Naive thymus-derived CD4-positive, alpha-beta T cell (primary cell): ENCODE measurements around the gene GCDH. TPM values are rescaled to one million over a fixed set of nuclear protein-coding genes. Genes with fewer than 3 reads are reported as not detected.

Experiments
- ATAC-seq: fragments of 150-1000 bp; cut with Tn5 transposase; 2 replicates; pipeline ENCODE4 v1.10.0; 2021; ENCODE audit warnings: mild to moderate bottlenecking, moderate library complexity
- CTCF ChIA-PET: fragments of 350-600 bp; sonication (Branson Sonifier 250); formaldehyde crosslinking; loops from one replicate; lab custom pipeline; 2021; ENCODE audit warnings: antibody characterized with exemption; lab: Charles Lee
- POLR2A ChIA-PET: fragments of 350-600 bp; sonication (Branson Sonifier 250); formaldehyde crosslinking; loops from one replicate; lab custom pipeline; 2021; ENCODE audit warnings: antibody characterized with exemption, inconsistent platforms; lab: Charles Lee
- DNase-seq, 9 donors: peaks; one replicate each; pipeline versions ENCODE4 v3.0.0 to v3.0.0-alpha.2; 2020 to 2022; ENCODE audit warnings: mixed read lengths in 1 of 9
- H3K27ac ChIP-seq: one replicate; pipeline ENCODE4 v1.7.0; 2013; ENCODE audit warnings: mild to moderate bottlenecking, low read depth, low read length, moderate library complexity
- H3K27me3 ChIP-seq, 2 donors: one replicate each; pipeline ENCODE4 v1.7.0; 2013; ENCODE audit warnings: low read length in 2 of 2, mild to moderate bottlenecking in 2 of 2, moderate library complexity in 2 of 2; ENCODE audit not compliant: control insufficient read depth in 2 of 2, insufficient read depth in 2 of 2
- H3K36me3 ChIP-seq, 3 experiments: 1 replicate in 2 of 3; 2 replicates in 1 of 3; pipeline ENCODE4 v1.7.0; 2013; ENCODE audit warnings: low read length in 3 of 3, mild to moderate bottlenecking in 3 of 3, moderate library complexity in 1 of 3; ENCODE audit not compliant: insufficient read depth in 3 of 3, control insufficient read depth in 2 of 3
- H3K4me1 ChIP-seq, 2 donors: one replicate each; pipeline ENCODE4 v1.7.0; 2013; ENCODE audit warnings: low read length in 2 of 2, mild to moderate bottlenecking in 2 of 2, moderate library complexity in 1 of 2; ENCODE audit not compliant: control insufficient read depth in 2 of 2, insufficient read depth in 2 of 2
- H3K4me3 ChIP-seq: 2 replicates; pipeline ENCODE4 v1.7.0; 2013; ENCODE audit warnings: mild to moderate bottlenecking, low read length
- H3K9me3 ChIP-seq, 3 experiments: 1 replicate in 2 of 3; 2 replicates in 1 of 3; pipeline ENCODE4 v1.7.0; 2013; ENCODE audit warnings: low read length in 3 of 3; ENCODE audit not compliant: control insufficient read depth in 2 of 3
- H3K27ac Mint-ChIP-seq, 9 donors: one replicate each; pipeline ENCODE4 v1.8.0; 2020 to 2022; ENCODE audit warnings: mixed read lengths in 9 of 9, mild to moderate bottlenecking in 8 of 9, moderate library complexity in 5 of 9, inconsistent platforms in 2 of 9
- H3K27me3 Mint-ChIP-seq, 5 donors: one replicate each; pipeline ENCODE4 v1.8.0; 2021 to 2022; ENCODE audit warnings: mixed read lengths in 5 of 5, mild to moderate bottlenecking in 1 of 5
- H3K36me3 Mint-ChIP-seq, 5 donors: one replicate each; pipeline ENCODE4 v1.8.0; 2020 to 2022; ENCODE audit warnings: mixed read lengths in 5 of 5, mild to moderate bottlenecking in 3 of 5, inconsistent platforms in 1 of 5
- H3K4me1 Mint-ChIP-seq, 7 donors: one replicate each; pipeline ENCODE4 v1.8.0; 2020 to 2022; ENCODE audit warnings: mixed read lengths in 7 of 7, mild to moderate bottlenecking in 3 of 7, inconsistent platforms in 1 of 7
- H3K4me3 Mint-ChIP-seq, 10 donors: one replicate each; pipeline ENCODE4 v1.8.0; 2020 to 2022; ENCODE audit warnings: mild to moderate bottlenecking in 10 of 10, mixed read lengths in 10 of 10, moderate library complexity in 6 of 10, inconsistent platforms in 2 of 10
- H3K9me3 Mint-ChIP-seq, 11 donors: one replicate each; pipeline ENCODE4 v1.8.0; 2020 to 2022; ENCODE audit warnings: mixed read lengths in 11 of 11, mild to moderate bottlenecking in 4 of 11, inconsistent platforms in 1 of 11, moderate library complexity in 1 of 11
- intact Hi-C, 2 donors: fragments of 100-400 bp; cut with micrococcal nuclease; formaldehyde crosslinking; loops; one replicate each; pipeline ENCODE4 v1.15.1; 2023
- polyA plus RNA-seq, 2 donors: library from polyadenylated mRNA; unstranded; fragments of 300-500 nt; fragmentation: Illumina TruSeq; gene quantifications; one replicate each; pipeline ENCODE4 v1.2.3, GENCODE V29; 2021
- total RNA-seq, 6 experiments: library from RNA in 5 of 6; stranded (reverse) in 5 of 6; gene quantifications; 1 replicate in 5 of 6; 2 replicates in 1 of 6; pipeline ENCODE4 v1.2.3 and lab custom pipeline; 2021 to 2026

The GCDH gene
- total and polyA plus RNA-seq, 7 experiments from 2014 or later = 22.0 to 74.2 (median 44.8) TPM

DNA sequence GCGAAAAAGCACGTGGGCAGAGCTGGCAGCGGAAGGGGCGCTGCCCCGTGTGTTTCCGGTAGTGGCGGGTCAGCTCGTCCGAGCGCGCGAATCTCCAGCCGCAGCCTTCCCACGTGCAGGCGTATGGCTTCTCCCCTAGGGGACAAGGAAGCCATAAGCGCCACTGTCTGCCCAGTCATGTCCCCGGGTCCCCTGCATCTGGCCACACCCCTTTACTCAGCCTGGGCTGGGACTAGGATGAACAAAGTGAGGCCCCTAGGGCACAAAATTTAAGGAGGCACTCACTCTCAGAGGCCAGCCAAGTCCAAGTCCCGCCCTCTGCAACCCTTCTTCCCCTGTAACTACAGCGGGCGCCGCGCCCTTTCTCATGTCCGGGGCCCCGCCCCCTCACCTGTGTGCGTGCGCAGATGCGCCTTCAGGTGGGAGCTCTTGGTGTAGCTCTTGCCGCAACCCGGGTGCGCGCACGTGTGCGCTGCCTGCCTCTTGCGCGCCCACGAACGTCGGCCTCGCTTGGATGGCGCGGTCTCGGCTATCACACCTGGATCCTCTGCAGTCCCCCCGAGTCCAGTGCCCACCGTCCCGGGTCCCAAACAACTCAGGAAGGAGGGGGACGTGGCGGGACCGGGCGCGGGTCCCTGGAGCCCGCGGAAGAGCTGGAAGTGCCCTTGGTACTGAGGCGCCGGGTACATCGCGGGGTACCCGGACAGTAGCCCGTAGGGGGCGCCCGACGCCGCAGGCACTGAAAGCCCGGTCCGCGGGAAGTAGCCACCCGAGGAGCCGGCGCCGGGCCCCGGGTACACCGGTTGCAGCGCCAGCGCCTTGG is 5.8 kb upstream of the GCDH start:
- ATAC-seq = peak; percentile 80
- Mint-ChIP-seq H3K27ac (peak overlapping the region; percentile 73 to 91 (median 81)), H3K4me3 (peak overlapping the region; percentile 76 to 94 (median 90)), H3K36me3 (peaks cover 0 to 3% (median 0%) of the 10 kb centered on the region in 5 donors), H3K27me3 (peaks cover 0 to 6% (median 0%) of the 10 kb centered on the region in 5 donors), H3K9me3 (peaks cover 0 to 9% (median 0%) of the 10 kb centered on the region in 11 donors), H3K4me1 (peaks cover 15 to 38% (median 28%) of the 10 kb centered on the region in 7 donors)
- peak; percentile 76 to 90 (median 88) for DNase-seq
- ChIA-PET CTCF (interaction anchor here (0.6 to 5.9 kb wide), 17 partner anchors 9 to 588 kb away, joined by 3 to 42 read pairs (median 3); partner anchors contain the start of genes CALR, FARSA and SYCE2), POLR2A (interaction anchor here (0.7 to 1.5 kb wide), 11 partner anchors 18 to 80 kb away, joined by 3 to 9 read pairs (median 4); partner anchors contain the start of genes FARSA and GADD45GIP1)
- Histone ChIP-seq H3K27me3 (no peaks in the 10 kb centered on the region), H3K9me3 (peaks cover 0 to 7% (median 0%) of the 10 kb centered on the region in 3 experiments), H3K36me3 (no peaks in the 10 kb centered on the region), H3K4me1 (peaks cover 6 to 11% of the 10 kb centered on the region in 2 donors), H3K4me3 (peak overlapping the region; percentile 73), H3K27ac (peak overlapping the region; percentile 57)
- intact Hi-C loops = loop anchor here (1.0 to 10.0 kb wide), 8 partner anchors 32 to 210 kb away; partner anchors contain the start of genes SYCE2 (in 2 of the 2), CALR (in 1 of the 2), FARSA (in 1 of the 2) and RAD23A (in 1 of the 2)

- Mint-ChIP-seq H3K4me1 (peaks cover 12 to 38% (median 30%) of the 10 kb centered on the region in 7 donors), H3K36me3 (peaks cover 0 to 4% (median under 1%) of the 10 kb centered on the region in 5 donors), H3K4me3 (peak overlapping the region; percentile 5 to 91 (median 58)), H3K27ac (peak overlapping the region in 4 of 9 donors; percentile 19 to 63 (median 36)), H3K9me3 (peaks cover 0 to 13% (median 2%) of the 10 kb centered on the region in 11 donors), H3K27me3 (peaks cover 0 to 6% (median 0%) of the 10 kb centered on the region in 5 donors)
- ChIA-PET CTCF (interaction anchor here (0.6 to 5.9 kb wide), 13 partner anchors 27 to 747 kb away, joined by 3 to 42 read pairs (median 3); partner anchors contain the start of genes CALR and SYCE2), POLR2A (interaction anchor here (0.6 to 1.5 kb wide), 10 partner anchors 13 to 80 kb away, joined by 3 to 9 read pairs (median 4); partner anchors contain the start of gene SYCE2)
- DNase-seq (no peak), ATAC-seq (no peak)
- no peaks in the 10 kb centered on the region for H3K36me3 ChIP-seq
- peaks cover 0 to 7% (median 0%) of the 10 kb centered on the region in 3 experiments for H3K9me3 ChIP-seq
- no peaks in the 10 kb centered on the region for H3K27me3 ChIP-seq
- H3K4me3 ChIP-seq = peak overlapping the region; percentile 73
- H3K4me1 ChIP-seq = peaks cover 0 to 12% of the 10 kb centered on the region in 2 donors
- intact Hi-C loops = loop anchor here (1.0 to 10.0 kb wide), 7 partner anchors 33 to 209 kb away; partner anchors contain the start of genes CALR (in 1 of the 2), FARSA (in 1 of the 2), RAD23A (in 1 of the 2) and SYCE2 (in 1 of the 2)
- H3K27ac ChIP-seq = peak overlapping the region; percentile 57
These were observed 5.0 kb upstream of the GCDH start for GRCh38 chr19:12885749-12886650.

- Histone ChIP-seq H3K36me3 (no peaks in the 10 kb centered on the region), H3K9me3 (peaks cover 0 to 7% (median 0%) of the 10 kb centered on the region in 3 experiments), H3K4me1 (peaks cover under 1 to 15% of the 10 kb centered on the region in 2 donors), H3K27ac (no peak overlapping the region), H3K4me3 (no peak overlapping the region), H3K27me3 (no peaks in the 10 kb centered on the region)
- ATAC-seq = no peak
- Mint-ChIP-seq H3K4me1 (peaks cover 16 to 44% (median 31%) of the 10 kb centered on the region in 7 donors), H3K27ac (peak overlapping the region in 4 of 9 donors; percentile 19 to 63 (median 36)), H3K27me3 (peaks cover 0 to 6% (median 0%) of the 10 kb centered on the region in 5 donors), H3K9me3 (peaks cover 0 to 10% (median 2%) of the 10 kb centered on the region in 11 donors), H3K4me3 (peak overlapping the region; percentile 5 to 81 (median 58)), H3K36me3 (peaks cover 0 to 5% (median 3%) of the 10 kb centered on the region in 5 donors)
- DNase-seq = no peak
- ChIA-PET POLR2A (interaction anchor here (0.6 to 1.4 kb wide), 2 partner anchors 14 to 33 kb away, joined by 3 to 4 read pairs; partner anchors contain the start of gene SYCE2), CTCF (interaction anchor here (0.6 to 5.9 kb wide), 3 partner anchors 79 to 746 kb away, joined by 3 to 42 read pairs (median 3); no protein-coding TSS in a partner anchor)
- intact Hi-C loops = loop anchor here in 1 of 2 donors (10.0 kb wide), 1 partner anchor 208 kb away; no protein-coding TSS in a partner anchor
These were observed 4.3 kb upstream of the GCDH start for GRCh38 chr19:12886651-12886968.

DNA sequence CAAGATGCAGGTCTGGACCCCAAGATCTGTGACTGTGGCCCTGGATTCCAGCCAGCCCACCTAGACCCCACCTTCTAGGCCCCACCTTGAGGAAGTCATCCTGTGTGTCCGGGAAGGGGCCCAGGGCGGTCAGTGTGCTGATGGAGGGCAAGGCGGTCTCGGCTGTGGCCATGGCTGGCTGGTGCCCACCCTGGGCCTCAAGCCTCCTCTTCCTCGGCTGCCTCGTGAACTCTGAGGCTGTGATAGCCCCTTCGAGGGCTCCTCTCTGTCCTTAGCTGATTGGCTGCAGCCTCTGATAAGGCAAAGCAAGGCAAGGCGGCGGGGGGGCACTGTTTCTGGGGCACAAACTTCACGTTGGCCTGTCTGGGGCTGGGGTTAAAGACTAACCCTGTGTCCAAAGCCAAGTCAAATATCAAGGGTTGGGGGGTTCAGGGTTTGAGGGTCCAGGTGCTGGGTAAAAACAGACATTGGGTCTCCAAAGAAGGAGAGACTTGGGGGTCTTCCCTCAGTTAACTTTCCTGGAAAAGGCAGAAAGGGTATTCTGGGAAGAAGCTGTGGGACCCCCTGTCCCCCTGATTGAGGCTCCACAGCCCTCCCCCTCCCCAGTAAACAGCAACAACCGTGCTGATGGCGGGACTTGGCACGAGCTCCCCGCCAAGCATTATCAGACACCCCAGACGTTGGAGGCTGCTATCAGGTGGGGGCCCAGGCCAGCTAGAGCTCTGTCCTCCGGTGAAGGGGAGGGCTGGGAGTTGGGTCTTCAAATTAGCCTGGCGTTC is 3.8 kb upstream of the GCDH start, which contains the start of gene KLF1:
Gene KLF1 (minus strand): TSS at position 233 of the 779 bp plus-strand sequence. CDS start 61 bp downstream, at position 172.
- H3K27ac Mint-ChIP-seq = peak within 1 kb of the TSS in 4 of 9 donors; percentile 19 to 63 (median 36)
- H3K9me3 Mint-ChIP-seq = peaks cover 0 to 9% (median 2%) of the 10 kb centered on the region in 11 donors

More for the DNA sequence above, 3.8 kb upstream of the GCDH start, which contains the start of gene KLF1:
- CTCF ChIA-PET = interaction anchor here (0.6 to 5.9 kb wide), 3 partner anchors 26 to 247 kb away, joined by 3 to 42 read pairs (median 3); no protein-coding TSS in a partner anchor
- Mint-ChIP-seq H3K4me3 (peak within 1 kb of the TSS; percentile 5 to 81 (median 58)), H3K36me3 (peaks cover 0 to 6% (median 3%) of the 10 kb centered on the region in 5 donors), H3K27me3 (peaks cover 0 to 6% (median 0%) of the 10 kb centered on the region in 5 donors), H3K4me1 (peaks cover 16 to 46% (median 36%) of the 10 kb centered on the region in 7 donors)
- DNase-seq = no peak
- Histone ChIP-seq H3K4me3 (no peak within 1 kb of the TSS), H3K27me3 (no peaks in the 10 kb centered on the region), H3K27ac (peak within 1 kb of the TSS; percentile 57), H3K36me3 (no peaks in the 10 kb centered on the region), H3K4me1 (peaks cover 5 to 21% of the 10 kb centered on the region in 2 donors), H3K9me3 (peaks cover 0 to 7% (median 0%) of the 10 kb centered on the region in 3 experiments)
- POLR2A ChIA-PET = interaction anchor here (1.4 to 1.5 kb wide), 2 partner anchors 14 to 150 kb away, joined by 3 to 4 read pairs; partner anchors contain the start of gene GET3
- no peak for ATAC-seq
- intact Hi-C loops = loop anchor here in 1 of 2 donors (10.0 kb wide), 1 partner anchor 208 kb away; no protein-coding TSS in a partner anchor
